Measurements from ENCODE around the gene SLC5A9.

The SLC5A9 gene

DNA sequence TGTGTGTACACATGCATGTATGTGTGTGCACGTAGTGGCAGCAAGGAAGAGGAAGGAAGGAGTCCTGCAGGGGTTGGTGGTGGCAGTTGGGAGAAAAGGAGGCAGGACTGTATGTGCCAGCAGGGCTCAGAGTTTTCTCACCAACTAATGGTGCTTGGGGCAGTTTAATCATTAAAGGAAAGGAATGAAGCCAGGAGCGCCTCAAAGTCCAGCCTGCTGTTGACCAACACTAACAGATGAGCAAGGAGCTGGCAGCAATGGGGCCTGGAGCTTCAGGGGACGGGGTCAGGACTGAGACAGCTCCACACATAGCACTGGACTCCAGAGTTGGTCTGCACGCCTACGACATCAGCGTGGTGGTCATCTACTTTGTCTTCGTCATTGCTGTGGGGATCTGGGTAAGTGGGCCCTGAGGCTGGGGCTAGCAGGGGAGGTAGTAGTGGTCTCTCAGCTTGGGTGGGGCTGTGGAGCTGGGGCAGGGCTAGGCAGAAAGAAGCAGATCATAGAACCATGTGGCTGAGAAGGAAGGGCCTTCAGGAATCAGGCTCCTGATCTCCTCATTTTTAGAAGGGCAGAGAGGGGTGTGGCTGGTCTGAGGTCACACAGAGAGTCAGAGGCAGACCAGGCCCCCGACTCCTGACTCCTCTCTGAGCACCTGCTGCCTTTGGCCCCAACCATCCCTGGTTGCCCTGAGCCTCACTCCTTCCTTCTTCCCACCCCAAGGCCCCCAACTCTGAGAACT lies at the start of gene SLC5A9:
Gene SLC5A9 (plus strand): TSS at position 216 of the 742 bp plus-strand sequence. CDS start 21 bp downstream, at position 237.
- in situ Hi-C loops (cut with MboI; ENCODE audit: low sequenced_read_pairs), result loop anchor here (25.0 kb wide), 1 partner anchor 135 kb away; no protein-coding TSS in a partner anchor

DNA sequence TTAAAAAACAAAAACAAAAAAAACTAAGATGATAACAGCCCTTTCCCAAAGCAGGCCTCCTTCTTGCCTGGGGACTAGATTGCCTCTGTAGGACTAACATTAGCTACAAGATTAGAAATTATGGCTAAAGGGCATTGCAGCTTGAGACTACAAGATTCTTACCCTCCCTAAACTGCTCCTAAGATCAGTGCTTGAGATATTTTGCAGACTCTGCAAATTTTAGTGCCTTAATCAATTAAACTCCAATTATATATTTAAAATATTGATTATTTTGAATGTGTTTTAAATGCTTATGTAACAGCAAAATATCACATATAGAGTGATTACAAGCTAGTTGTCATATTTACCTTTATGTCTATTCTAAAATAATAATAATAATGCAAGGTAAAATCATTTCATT lies 47.4 kb upstream of the SLC5A9 start:
- in situ Hi-C loops (cut with MboI; ENCODE audit: low sequenced_read_pairs), result no loop called here

- in situ Hi-C loops (cut with MboI; ENCODE audit: low sequenced_read_pairs), result no loop called here
Observed at GRCh38 chr1:48177257-48177656, 45.3 kb upstream of the SLC5A9 start.

GRCh38 chr1:48181669-48182367 lies 40.7 kb upstream of the SLC5A9 start:
- in situ Hi-C loops (cut with MboI; ENCODE audit: low sequenced_read_pairs), result no loop called here

GRCh38 chr1:48182439-48182838 lies 40.1 kb upstream of the SLC5A9 start:
- in situ Hi-C loops (cut with MboI; ENCODE audit: low sequenced_read_pairs), result no loop called here

GRCh38 chr1:48186306-48186839 lies 36.1 kb upstream of the SLC5A9 start:
- in situ Hi-C loops (cut with MboI; ENCODE audit: low sequenced_read_pairs), result no loop called here

- in situ Hi-C loops (cut with MboI; ENCODE audit: low sequenced_read_pairs), result no loop called here
Observed at GRCh38 chr1:48187969-48188563, 34.5 kb upstream of the SLC5A9 start.

- in situ Hi-C loops (cut with MboI; ENCODE audit: low sequenced_read_pairs), result no loop called here
Observed at GRCh38 chr1:48190881-48191280, 31.6 kb upstream of the SLC5A9 start.

DNA sequence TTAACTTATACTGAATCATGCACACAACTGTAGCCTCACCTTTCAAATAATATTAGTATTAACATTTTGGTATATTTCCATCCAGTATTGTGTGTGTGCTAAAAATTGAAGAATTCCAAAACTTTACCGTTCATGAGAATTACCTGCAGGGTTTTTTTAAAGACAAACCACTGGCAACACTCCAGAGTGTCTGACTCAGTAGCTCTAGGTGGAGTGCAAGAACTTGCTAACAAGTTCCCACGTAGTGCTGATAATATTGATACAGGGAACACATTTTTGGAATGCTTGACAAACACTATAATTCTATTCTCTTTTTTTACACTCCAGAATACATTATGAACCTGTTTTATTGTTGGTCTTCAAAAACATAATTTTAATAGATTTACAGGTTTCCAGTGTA lies 27.7 kb upstream of the SLC5A9 start:
- in situ Hi-C loops (cut with MboI; ENCODE audit: low sequenced_read_pairs), result no loop called here

DNA sequence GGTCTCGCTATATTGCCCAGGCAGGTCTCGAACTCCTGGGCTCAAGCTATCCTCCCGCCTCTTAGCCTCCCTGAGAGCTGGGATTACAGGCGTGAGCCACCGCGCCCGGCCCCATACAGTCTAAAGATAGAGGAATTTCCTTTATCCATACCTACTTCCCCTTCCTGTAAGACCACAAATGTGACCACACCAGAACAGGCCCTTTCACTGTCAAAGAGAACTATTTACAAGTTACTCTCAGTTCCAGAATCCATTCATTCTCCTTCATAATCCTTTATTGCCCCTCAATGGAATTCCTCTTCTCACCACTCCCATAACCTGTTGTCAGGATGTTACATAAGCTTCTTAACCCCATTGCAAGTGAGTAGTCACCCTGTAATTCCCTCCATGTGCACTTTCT lies 26.3 kb upstream of the SLC5A9 start:
- in situ Hi-C loops (cut with MboI; ENCODE audit: low sequenced_read_pairs), result no loop called here

DNA sequence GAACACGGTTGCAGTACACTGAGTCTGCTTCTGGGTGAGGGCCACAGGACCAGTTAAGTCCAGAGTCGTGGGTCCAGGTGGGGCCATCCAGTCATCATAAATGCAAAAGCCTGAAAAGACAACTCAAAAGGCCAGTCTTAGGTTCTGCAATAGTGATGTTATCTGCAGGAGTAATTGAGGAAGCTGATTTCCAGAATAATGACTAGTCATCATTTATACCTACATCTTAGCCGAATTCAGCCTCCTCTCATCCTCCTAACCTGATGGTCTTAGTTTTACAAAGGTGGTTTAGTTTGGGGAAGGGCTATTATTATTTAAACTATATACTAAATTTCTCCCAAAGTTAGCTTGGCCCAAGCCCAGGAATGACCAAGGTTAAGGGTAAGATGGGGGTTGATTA lies 23.5 kb upstream of the SLC5A9 start:
- in situ Hi-C loops (cut with MboI; ENCODE audit: low sequenced_read_pairs), result no loop called here

DNA sequence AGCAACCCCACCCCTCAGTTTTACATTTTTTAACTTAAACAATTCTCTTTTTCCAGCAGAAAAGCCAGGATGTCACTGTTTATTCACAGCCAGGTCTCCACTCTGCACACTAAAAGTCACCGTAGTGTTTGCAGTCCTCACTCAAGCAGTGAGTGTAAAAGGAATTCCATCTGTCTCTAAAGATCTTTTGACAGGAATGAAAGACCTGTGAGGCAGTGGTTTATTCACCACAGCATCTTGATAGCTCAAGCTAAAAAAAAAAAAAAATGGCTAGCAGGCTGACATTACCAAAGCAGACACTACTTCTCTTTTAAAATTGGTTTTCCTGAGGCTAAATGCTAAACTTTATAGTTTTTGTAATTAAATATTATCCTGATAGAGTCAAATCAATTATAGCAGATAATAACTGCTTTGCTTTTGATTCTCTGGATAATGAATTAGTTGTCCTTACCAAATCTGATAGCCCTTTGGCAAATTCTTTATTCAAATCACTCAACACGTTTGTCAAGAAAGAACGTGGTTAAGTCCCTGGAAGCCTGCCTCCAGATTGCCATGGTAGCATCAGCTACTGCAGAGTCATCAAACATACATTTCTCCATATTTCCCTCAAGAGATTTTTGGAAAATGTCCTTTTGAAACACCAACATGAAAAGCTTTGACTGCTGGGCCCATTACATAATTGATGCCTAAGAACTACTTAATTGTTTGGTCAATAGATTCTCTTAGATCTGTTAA lies 22.2 kb upstream of the SLC5A9 start:
- in situ Hi-C loops (cut with MboI; ENCODE audit: low sequenced_read_pairs), result loop anchor here (25.0 kb wide), 1 partner anchor 113 kb away; no protein-coding TSS in a partner anchor

- in situ Hi-C loops (cut with MboI; ENCODE audit: low sequenced_read_pairs), result loop anchor here (25.0 kb wide), 1 partner anchor 115 kb away; no protein-coding TSS in a partner anchor
Observed at GRCh38 chr1:48202030-48202752, 20.3 kb upstream of the SLC5A9 start.

DNA sequence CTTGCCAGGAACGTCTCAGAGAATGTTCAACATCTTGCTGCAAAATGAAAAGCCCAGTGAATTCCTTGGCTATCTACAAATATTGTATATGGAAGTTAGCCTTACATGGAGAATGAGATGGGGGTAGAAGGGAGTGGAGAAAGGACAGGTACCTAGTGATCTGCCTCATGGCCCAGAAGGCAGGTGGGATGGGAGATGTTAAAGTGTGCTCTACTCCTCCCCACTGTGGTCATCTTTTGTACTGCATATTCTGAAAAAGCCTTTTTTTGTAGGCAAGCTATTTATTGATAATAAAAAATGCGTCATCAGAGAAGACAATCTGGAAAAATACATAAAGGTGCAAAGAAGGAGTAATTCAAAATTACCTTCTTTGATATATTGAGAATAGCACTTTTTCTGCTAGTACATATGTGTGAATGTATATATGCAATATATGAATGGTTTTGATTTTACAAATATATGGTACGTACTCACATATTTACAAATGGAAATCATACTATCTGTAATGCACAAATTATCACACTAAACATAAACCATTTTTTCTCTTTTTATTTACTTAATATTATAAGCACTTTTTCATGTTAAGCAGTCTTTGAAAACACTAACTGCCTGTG lies 19.1 kb upstream of the SLC5A9 start:
- in situ Hi-C loops (cut with MboI; ENCODE audit: low sequenced_read_pairs), result loop anchor here (25.0 kb wide), 1 partner anchor 116 kb away; no protein-coding TSS in a partner anchor

GRCh38 chr1:48205522-48205921 lies 17.0 kb upstream of the SLC5A9 start:
- in situ Hi-C loops (cut with MboI; ENCODE audit: low sequenced_read_pairs), result loop anchor here (25.0 kb wide), 1 partner anchor 118 kb away; no protein-coding TSS in a partner anchor

- in situ Hi-C loops (cut with MboI; ENCODE audit: low sequenced_read_pairs), result loop anchor here (25.0 kb wide), 1 partner anchor 119 kb away; no protein-coding TSS in a partner anchor
Observed at GRCh38 chr1:48206371-48206770, 16.1 kb upstream of the SLC5A9 start.

DNA sequence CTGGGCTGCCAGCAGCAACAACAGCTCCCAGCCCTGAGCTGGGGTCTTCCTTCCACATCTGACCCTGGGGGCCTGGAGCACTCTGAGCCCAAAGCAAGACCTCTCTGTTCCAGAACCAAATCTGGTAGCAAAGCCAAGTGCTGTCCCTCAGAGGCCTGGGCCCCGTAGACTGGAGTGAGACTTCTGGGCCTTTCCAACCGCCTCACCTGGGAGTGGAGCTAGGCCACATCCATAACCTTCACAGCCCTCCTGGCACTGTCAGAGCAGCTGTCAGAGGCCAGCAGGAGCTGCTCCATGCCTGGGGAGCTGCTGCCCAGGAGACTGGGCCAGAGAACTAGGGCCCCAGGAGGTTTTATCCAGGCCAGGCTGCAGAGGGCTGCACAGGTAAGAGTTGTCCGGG lies 15.4 kb upstream of the SLC5A9 start:
- in situ Hi-C loops (cut with MboI; ENCODE audit: low sequenced_read_pairs), result loop anchor here (25.0 kb wide), 1 partner anchor 120 kb away; no protein-coding TSS in a partner anchor

- in situ Hi-C loops (cut with MboI; ENCODE audit: low sequenced_read_pairs), result loop anchor here (25.0 kb wide), 1 partner anchor 120 kb away; no protein-coding TSS in a partner anchor
Observed at GRCh38 chr1:48207536-48208075, 14.9 kb upstream of the SLC5A9 start.

GRCh38 chr1:48208251-48208650 lies 14.3 kb upstream of the SLC5A9 start:
- in situ Hi-C loops (cut with MboI; ENCODE audit: low sequenced_read_pairs), result loop anchor here (25.0 kb wide), 1 partner anchor 121 kb away; no protein-coding TSS in a partner anchor
